Neural cell (in vitro differentiated cells): Measurements from ENCODE around the gene CD6.

Experiments used
- CTCF ChIP-seq: fragments of 450-650 bp; IDR thresholded peaks from 2 replicates; pipeline ENCODE4 v1.5.1; 2014; ENCODE audit warnings: antibody characterized with exemption, mild to moderate bottlenecking, moderate library complexity; ENCODE audit not compliant: poor library complexity, severe bottlenecking
- EP300 ChIP-seq: fragments of 450-650 bp; conservative IDR thresholded peaks from 2 replicates; pipeline ENCODE4 v1.6.1; 2014; ENCODE audit warnings: antibody characterized with exemption, mild to moderate bottlenecking, moderate library complexity; ENCODE audit not compliant: poor library complexity, severe bottlenecking
- EZH2 ChIP-seq: fragments of 200-600, 300-800 bp; shearing (Covaris generic), sonication (generic); IDR thresholded peaks from 2 replicates; pipeline ENCODE4 v1.6.1; 2014; ENCODE audit warnings: antibody characterized with exemption, low read length, borderline replicate concordance, mild to moderate bottlenecking; ENCODE audit not compliant: insufficient read depth, poor library complexity, severe bottlenecking
- POLR2AphosphoS5 ChIP-seq: IDR thresholded peaks from 2 replicates; pipeline ENCODE4 v1.6.1; 2012
- RAD21 ChIP-seq: fragments of 450-650 bp; conservative IDR thresholded peaks from 2 replicates; pipeline ENCODE4 v1.6.1; 2014; ENCODE audit warnings: antibody characterized with exemption, mild to moderate bottlenecking, moderate library complexity
- REST ChIP-seq: IDR thresholded peaks from 2 replicates; pipeline ENCODE4 v1.6.1; 2012; ENCODE audit warnings: borderline replicate concordance
- TAF1 ChIP-seq: IDR thresholded peaks from 2 replicates; pipeline ENCODE4 v1.6.1; 2012; ENCODE audit warnings: low read depth

- TF ChIP-seq RAD21 (no peak), CTCF (no peak), EZH2 (no peak), REST (no peak), EP300 (no peak), POLR2AphosphoS5 (no peak), TAF1 (no peak)
Observed at GRCh38 chr11:60922906-60923305, 48.6 kb upstream of the CD6 start.
